DOHH2 (cell line): ENCODE measurements around the gene SSPN.
A peak's percentile ranks its signal among the peaks of the same experiment; 100 is the strongest.

Source experiments
- H3F3A ChIP-seq: fragments of 200-600 bp; sonication (generic), shearing (Covaris generic); 2 replicates; pipeline ENCODE4 v1.6.0; 2016; ENCODE audit warnings: antibody characterized with exemption, mild to moderate bottlenecking; ENCODE audit not compliant: control insufficient read depth, insufficient read depth
- H3K27ac ChIP-seq: fragments of 200-600 bp; sonication (generic); 2 replicates; pipeline ENCODE4 v1.5.1; 2014; ENCODE audit warnings: low read depth, mild to moderate bottlenecking, low read length, moderate library complexity
- H3K27me3 ChIP-seq: fragments of 200-600 bp; sonication (generic); 2 replicates; pipeline ENCODE4 v1.6.1; 2014; ENCODE audit warnings: mild to moderate bottlenecking, low read length, mixed read lengths; ENCODE audit not compliant: control insufficient read depth
- H3K36me3 ChIP-seq: fragments of 200-600 bp; sonication (generic); 2 replicates; pipeline ENCODE4 v1.6.1; 2014; ENCODE audit warnings: mild to moderate bottlenecking, low read length, moderate library complexity, mixed read lengths; ENCODE audit not compliant: control insufficient read depth
- H3K4me1 ChIP-seq: fragments of 200-600 bp; sonication (generic); 2 replicates; pipeline ENCODE4 v1.6.1; 2014; ENCODE audit warnings: mild to moderate bottlenecking, low read length, mixed read lengths; ENCODE audit not compliant: control insufficient read depth
- H3K4me2 ChIP-seq: fragments of 200-600 bp; sonication (generic); 2 replicates; pipeline ENCODE4 v1.6.0; 2014; ENCODE audit warnings: mild to moderate bottlenecking, low read length, moderate library complexity
- H3K4me3 ChIP-seq: fragments of 200-600 bp; sonication (generic); 2 replicates; pipeline ENCODE4 v1.5.1; 2014; ENCODE audit warnings: mild to moderate bottlenecking, low read length, mixed read lengths
- H3K79me2 ChIP-seq: fragments of 200-600 bp; sonication (generic); 2 replicates; pipeline ENCODE4 v1.6.1; 2014; ENCODE audit warnings: mild to moderate bottlenecking, low read length, mixed read lengths; ENCODE audit not compliant: control insufficient read depth
- H3K9me2 ChIP-seq: fragments of 200-600 bp; sonication (generic); replicated peaks from 2 replicates; pipeline ENCODE4 v1.6.1; 2014; ENCODE audit warnings: mild to moderate bottlenecking, low read length, mixed read lengths; ENCODE audit not compliant: control insufficient read depth
- H3K9me3 ChIP-seq: fragments of 200-600 bp; sonication (generic); 2 replicates; pipeline ENCODE4 v1.6.1; 2014; ENCODE audit warnings: antibody characterized with exemption, low read length, mixed read lengths; ENCODE audit not compliant: control insufficient read depth, insufficient read depth
- H4K20me1 ChIP-seq: fragments of 200-600 bp; sonication (generic); 2 replicates; pipeline ENCODE4 v1.6.0; 2014; ENCODE audit warnings: low read depth, mild to moderate bottlenecking, antibody characterized with exemption, low read length, moderate library complexity; ENCODE audit not compliant: control insufficient read depth, insufficient read depth
- CTCF ChIP-seq: fragments of 200-600 bp; sonication (generic); IDR thresholded peaks from one replicate; pipeline ENCODE4 v1.5.1; 2014; ENCODE audit warnings: antibody characterized with exemption, mild to moderate bottlenecking, low read depth, low read length; ENCODE audit not compliant: poor library complexity, severe bottlenecking
- EZH2phosphoT487 ChIP-seq: fragments of 200-600 bp; sonication (generic); IDR thresholded peaks from 2 replicates; pipeline ENCODE4 v1.6.1; 2017; ENCODE audit warnings: borderline replicate concordance, mild to moderate bottlenecking, antibody characterized with exemption, low read length, moderate library complexity, mixed read lengths

The SSPN gene

GRCh38 chr12:26195250-26195640 is at the start of gene SSPN:
Gene SSPN (plus strand): TSS chr12:26195573. CDS start chr12:26195673, 100 bp downstream.
- H4K20me1 ChIP-seq = no peaks in the 10 kb centered on the region
- H3K27me3 ChIP-seq = peaks cover 28% of the 10 kb centered on the region
- H3K4me1 ChIP-seq = no peaks in the 10 kb centered on the region
- no peak within 1 kb of the TSS for H3K27ac ChIP-seq
- no peaks in the 10 kb centered on the region for H3F3A ChIP-seq
- 0 out of 2 replicates have a peak within 1 kb of the TSS, but pooled peaks have one; percentile 6 for H3K4me2 ChIP-seq
- H3K9me2 ChIP-seq = no peaks in the 10 kb centered on the region
- TF ChIP-seq EZH2phosphoT487 (no peak), CTCF (no peak)
- no peak within 1 kb of the TSS for H3K4me3 ChIP-seq
- no peaks in the 10 kb centered on the region for H3K79me2 ChIP-seq
- H3K9me3 ChIP-seq = no peaks in the 10 kb centered on the region
- no peaks in the 10 kb centered on the region for H3K36me3 ChIP-seq

GRCh38 chr12:26148291-26148690 is 47.1 kb upstream of the SSPN start:
- Histone ChIP-seq H4K20me1 (no peaks in the 10 kb centered on the region), H3K27me3 (peaks cover 82% of the 10 kb centered on the region), H3K9me2 (no peaks in the 10 kb centered on the region), H3K4me1 (no peaks in the 10 kb centered on the region), H3K79me2 (no peaks in the 10 kb centered on the region), H3K9me3 (no peaks in the 10 kb centered on the region), H3K27ac (no peak overlapping the region), H3K4me3 (no peak overlapping the region), H3F3A (no peaks in the 10 kb centered on the region), H3K4me2 (no peak overlapping the region), H3K36me3 (no peaks in the 10 kb centered on the region)
- TF ChIP-seq CTCF (no peak), EZH2phosphoT487 (no peak)

DNA sequence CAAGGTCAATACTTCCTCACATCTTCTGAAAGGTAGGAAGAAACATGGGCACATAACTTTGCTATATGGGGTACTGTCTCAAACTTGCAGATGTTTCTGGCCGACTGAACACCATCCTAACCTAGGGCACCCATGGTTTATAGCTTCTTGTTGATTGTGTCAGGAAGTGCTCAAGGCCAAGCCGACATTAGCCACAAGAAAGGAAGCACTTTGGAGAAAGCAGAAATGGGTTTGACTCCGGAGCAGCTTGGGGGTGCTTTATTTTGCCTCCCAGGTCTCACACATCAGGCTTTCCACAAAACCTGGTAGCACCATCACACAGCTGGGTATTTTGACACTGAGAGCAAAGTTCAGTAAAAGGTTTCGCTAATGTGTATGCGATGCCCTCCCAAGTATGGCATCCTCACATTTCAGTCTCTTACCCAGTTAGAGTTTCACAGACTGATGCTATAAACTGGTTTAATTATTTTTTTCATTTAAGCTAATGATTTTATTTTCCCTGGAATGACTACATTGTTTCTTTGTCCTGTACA is 45.3 kb upstream of the SSPN start:
- Histone ChIP-seq H3K4me1 (peaks cover 3% of the 10 kb centered on the region), H3K9me2 (no peaks in the 10 kb centered on the region), H3K4me3 (no peak overlapping the region), H3K9me3 (no peaks in the 10 kb centered on the region), H3K36me3 (no peaks in the 10 kb centered on the region), H3F3A (no peaks in the 10 kb centered on the region), H3K79me2 (no peaks in the 10 kb centered on the region), H3K27me3 (peaks cover 86% of the 10 kb centered on the region), H3K4me2 (no peak overlapping the region), H3K27ac (no peak overlapping the region), H4K20me1 (no peaks in the 10 kb centered on the region)
- TF ChIP-seq CTCF (no peak), EZH2phosphoT487 (no peak)
